ENCODE measurements around the gene PMIS2. TPM values are rescaled to one million over a fixed set of nuclear protein-coding genes. Genes with fewer than 3 reads are reported as not detected.

PMIS2 gene
- not detected in 2 replicates for polyA plus RNA-seq

GRCh38 chr19:35585848-35586247 is at the start of gene PMIS2:
Gene PMIS2, plus strand, starts transcription at chr19:35586173. Its CDS starts 87 bp downstream, at chr19:35586260.

GRCh38 chr19:35545001-35545854 is 40.7 kb upstream of the PMIS2 start, which contains the start of gene TMEM147:
Gene TMEM147, plus strand, starts transcription at chr19:35545626. Its CDS starts 114 bp downstream, at chr19:35545740.

GRCh38 chr19:35563207-35563829 is 22.7 kb upstream of the PMIS2 start, which contains the start of gene ATP4A:
Gene ATP4A, minus strand, starts transcription at chr19:35563658. Its CDS starts 29 bp downstream, at chr19:35563629.

GRCh38 chr19:35612559-35613321 is 26.8 kb downstream of the PMIS2 start, which contains the start of gene HAUS5:
Gene HAUS5, plus strand, starts transcription at chr19:35612735. Its CDS starts 60 bp downstream, at chr19:35612795.

GRCh38 chr19:35628565-35629331 is 42.8 kb downstream of the PMIS2 start, which contains the start of gene RBM42:
Gene RBM42, plus strand, starts transcription at chr19:35629036. Its CDS starts 118 bp downstream, at chr19:35629154.

Other genes with a start within 250 kb of the PMIS2 start
- gene FFAR1, start 238.3 kb upstream of the PMIS2 start, polyA plus RNA-seq: not detected in 2 replicates
- gene FFAR3, start 227.7 kb upstream of the PMIS2 start, polyA plus RNA-seq: not detected in 2 replicates
- gene GPR42, start 215.1 kb upstream of the PMIS2 start, polyA plus RNA-seq: not detected in 2 replicates
- gene FFAR2, start 137.9 kb upstream of the PMIS2 start, polyA plus RNA-seq: not detected in 2 replicates
- 0.58 and 1.7 TPM in 2 replicates for gene KRTDAP, start 95.7 kb upstream of the PMIS2 start, polyA plus RNA-seq
- 6.0 and 7.7 TPM in 2 replicates for gene DMKN, start 72.5 kb upstream of the PMIS2 start, polyA plus RNA-seq
- not detected in 2 replicates for gene SBSN, start 57.9 kb upstream of the PMIS2 start, polyA plus RNA-seq
- not detected in 2 replicates for gene GAPDHS, start 52.7 kb upstream of the PMIS2 start, polyA plus RNA-seq
- gene TMEM147, start 40.5 kb upstream of the PMIS2 start, polyA plus RNA-seq: 95.0 and 102 TPM in 2 replicates
- not detected in 2 replicates for gene ATP4A, start 22.5 kb upstream of the PMIS2 start, polyA plus RNA-seq
- gene HAUS5, start 26.6 kb downstream of the PMIS2 start, polyA plus RNA-seq: 0.60 and 0.84 TPM in 2 replicates
- 8.9 and 12.6 TPM in 2 replicates for gene RBM42, start 42.9 kb downstream of the PMIS2 start, polyA plus RNA-seq
- 0.70 TPM in 1 of 2 replicates, not detected in the other for gene ETV2, start 55.6 kb downstream of the PMIS2 start, polyA plus RNA-seq
- 1,754 and 2,269 TPM in 2 replicates for gene COX6B1, start 62.1 kb downstream of the PMIS2 start, polyA plus RNA-seq
- 0.27 TPM in 1 of 2 replicates, not detected in the other for gene UPK1A, start 80.3 kb downstream of the PMIS2 start, polyA plus RNA-seq
- not detected in 2 replicates for gene ZBTB32, start 118.4 kb downstream of the PMIS2 start, polyA plus RNA-seq
- 1.0 and 1.8 TPM in 2 replicates for gene KMT2B, start 131.8 kb downstream of the PMIS2 start, polyA plus RNA-seq
- 1.0 and 4.9 TPM in 2 replicates for gene IGFLR1, start 156.3 kb downstream of the PMIS2 start, polyA plus RNA-seq
- 69.6 and 75.0 TPM in 2 replicates for gene U2AF1L4, start 159.2 kb downstream of the PMIS2 start, polyA plus RNA-seq
- 311 and 383 TPM in 2 replicates for gene PSENEN, start 159.5 kb downstream of the PMIS2 start, polyA plus RNA-seq
- 4.6 and 8.3 TPM in 2 replicates for gene LIN37, start 162.4 kb downstream of the PMIS2 start, polyA plus RNA-seq
- gene HSPB6, start 170.9 kb downstream of the PMIS2 start, polyA plus RNA-seq: 0.50 TPM in 1 of 2 replicates, not detected in the other
- 0.51 TPM in 1 of 2 replicates, not detected in the other for gene PROSER3, start 172.0 kb downstream of the PMIS2 start, polyA plus RNA-seq
- 0.15 and 0.40 TPM in 2 replicates for gene ARHGAP33, start 189.4 kb downstream of the PMIS2 start, polyA plus RNA-seq
- gene PRODH2, start 226.7 kb downstream of the PMIS2 start, polyA plus RNA-seq: not detected in 2 replicates

Data from Purkinje cell (primary cell).